Stomach (tissue), 19 donors: ENCODE data around the gene PPP4R3C. TPM values are rescaled to one million over a fixed set of nuclear protein-coding genes. Genes with fewer than 3 reads are reported as not detected.
"Not testable (repeated sequence)": the region's sequence is repeated elsewhere in the genome, so short reads cannot be mapped to it uniquely, and the experiment has no call there.

Experiments
- DNase-seq, 2 donors: peaks; one replicate each; pipeline versions ENCODE4 v3.0.0 to v3.0.0-alpha.2; 2013 to 2019
- H3K27ac ChIP-seq, 5 donors: fragments of 200-600 bp in 4 of 5; sonication (generic) in 4 of 5; one replicate each; pipeline ENCODE4 v1.5.1; 2013 to 2019; ENCODE audit warnings: mild to moderate bottlenecking in 1 of 5, moderate library complexity in 1 of 5
- H3K27me3 ChIP-seq, 3 donors: fragments of 200-600 bp; sonication (generic); one replicate each; pipeline ENCODE4 v1.5.1; 2017 to 2019; ENCODE audit warnings: mixed run types in 1 of 3
- H3K36me3 ChIP-seq, 4 donors: fragments of 200-600 bp; sonication (generic); 1 replicate in 3 of 4; 2 replicates in 1 of 4; pipeline ENCODE4 v1.5.1; 2016 to 2019
- H3K4me1 ChIP-seq, 4 donors: fragments of 200-600 bp; sonication (generic); one replicate each; pipeline ENCODE4 v1.5.1; 2016 to 2019
- H3K4me3 ChIP-seq, 4 donors: fragments of 200-600 bp; sonication (generic) in 3 of 4; one replicate each; pipeline ENCODE4 v1.5.1; 2016 to 2019; ENCODE audit warnings: mild to moderate bottlenecking in 1 of 4
- H3K9me3 ChIP-seq, 4 donors: fragments of 200-600 bp; sonication (generic); one replicate each; pipeline ENCODE4 v1.5.1; 2016 to 2019
- EP300 ChIP-seq: sonication (generic); formaldehyde crosslinking; IDR thresholded peaks from one replicate; pipeline ENCODE4 v1.6.1; 2017; ENCODE audit warnings: antibody characterized with exemption
- POLR2A ChIP-seq, 4 donors: fragments of 450-650 bp; IDR thresholded peaks; one replicate each; pipeline ENCODE4 v1.6.1; 2016; ENCODE audit warnings: antibody characterized with exemption in 4 of 4, control low read depth in 2 of 4, mild to moderate bottlenecking in 1 of 4, moderate library complexity in 1 of 4
- POLR2AphosphoS5 ChIP-seq, 3 donors: sonication (generic); formaldehyde crosslinking; IDR thresholded peaks; one replicate each; pipeline ENCODE4 v1.6.1; 2016; ENCODE audit warnings: antibody characterized with exemption in 3 of 3
- WGBS, 5 donors: extraction: QIAGEN DNeasy Blood & Tissue Kit in 3 of 5; methylation state at CpG; one replicate each; pipeline versions ENCODE4 v1.1.5 to v1.1.7; 2013 to 2018; 5-methylcytosine and 5-hydroxymethylcytosine counted together
- intact Hi-C: fragments of 100-400 bp; cut with DNase I; formaldehyde crosslinking; loops from one replicate; pipeline ENCODE4 v1.15.1; 2023; ENCODE audit warnings: low total_unique reads
- long read RNA-seq, 10 donors: transcript quantifications; one replicate each; lab custom pipeline, GENCODE V29; 2026
- polyA plus RNA-seq, 3 donors: library from polyadenylated mRNA; stranded (reverse); fragments of 200-250 nt; gene quantifications; one replicate each; pipeline ENCODE4 v1.2.3, GENCODE V29; 2013
- total RNA-seq, 5 donors: library from RNA; depleted of rRNA; stranded (reverse); fragments of >200 nt; gene quantifications; one replicate each; pipeline versions ENCODE4 v1.1.0 to v1.2.3, GENCODE V29; 2014 to 2016
- TF ChIP-seq, protein P1 (sequence below), 7 experiments: fragments of 450-650 bp in 4 of 7; fragments of 200-600 bp in 3 of 7; sonication (generic) in 3 of 7; IDR thresholded peaks; one replicate each; pipeline ENCODE4 v1.5.1; 2016 to 2019; ENCODE audit warnings: antibody characterized with exemption in 7 of 7, control low read depth in 2 of 7, mild to moderate bottlenecking in 1 of 7
- donor health status: healthy with polysubstance abuse.
- donor health status: Bipolar disorder and iron deficiency.
- donor health status: healthy.

Gene PPP4R3C
- total RNA-seq, result not detected
- not detected for polyA plus RNA-seq
- long read RNA-seq, donor 1, result 0 reads
- long read RNA-seq, donor 2, result 0 reads
- long read RNA-seq, donor 3, result 0 reads
- long read RNA-seq, donor 4, result 0 reads
- long read RNA-seq, donor 5, partial matches to known transcripts, result 0 of 2 reads
- long read RNA-seq, donor 5, other reads (novel, unspliced or antisense), result 0 of 2 reads
- long read RNA-seq, donor 6, result 0 reads
- long read RNA-seq, donor 7, result 0 reads
- long read RNA-seq, donor 8, result 0 reads
- long read RNA-seq, donor 9, result 0 reads
- long read RNA-seq, donor 10, result 0 reads

DNA sequence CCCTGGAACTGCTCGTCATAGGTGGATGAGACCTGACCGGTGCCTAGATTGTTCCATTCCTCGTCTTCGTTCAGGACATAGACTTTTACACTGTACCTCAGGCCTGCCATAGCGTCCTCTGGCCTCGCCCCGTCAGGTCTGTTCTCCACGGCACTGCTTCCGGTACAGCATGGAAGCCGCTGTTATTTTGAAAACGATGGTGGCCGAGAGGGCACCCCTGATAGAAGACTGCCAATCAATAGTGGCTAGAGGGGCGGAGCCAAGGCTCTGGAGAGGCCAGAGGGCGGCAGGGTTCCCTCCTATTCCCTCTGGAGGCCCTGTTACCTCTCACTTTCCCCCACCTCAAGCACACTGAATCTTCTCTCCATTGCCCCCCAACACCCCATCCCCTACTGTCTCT lies at the start of gene PPP4R3C:
PPP4R3C (minus strand) TSS at position 155 of the 400 bp plus-strand sequence; CDS start at position 110, 45 bp downstream.
- WGBS, 5 donors, result 80 to 95% (median 90%) methylated on average over 14 of the region's 14 CpGs
- peaks cover 0 to 8% (median 0%) of the 10 kb centered on the region in 4 donors for H3K9me3 ChIP-seq
- intact Hi-C loops, result no loop called here
- TF ChIP-seq POLR2A (IDR thresholded peaks at IDR 0.05) (no peak), POLR2AphosphoS5 (IDR thresholded peaks at IDR 0.05) (no peak), EP300 (no peak)
- TF ChIP-seq, protein P1, sequence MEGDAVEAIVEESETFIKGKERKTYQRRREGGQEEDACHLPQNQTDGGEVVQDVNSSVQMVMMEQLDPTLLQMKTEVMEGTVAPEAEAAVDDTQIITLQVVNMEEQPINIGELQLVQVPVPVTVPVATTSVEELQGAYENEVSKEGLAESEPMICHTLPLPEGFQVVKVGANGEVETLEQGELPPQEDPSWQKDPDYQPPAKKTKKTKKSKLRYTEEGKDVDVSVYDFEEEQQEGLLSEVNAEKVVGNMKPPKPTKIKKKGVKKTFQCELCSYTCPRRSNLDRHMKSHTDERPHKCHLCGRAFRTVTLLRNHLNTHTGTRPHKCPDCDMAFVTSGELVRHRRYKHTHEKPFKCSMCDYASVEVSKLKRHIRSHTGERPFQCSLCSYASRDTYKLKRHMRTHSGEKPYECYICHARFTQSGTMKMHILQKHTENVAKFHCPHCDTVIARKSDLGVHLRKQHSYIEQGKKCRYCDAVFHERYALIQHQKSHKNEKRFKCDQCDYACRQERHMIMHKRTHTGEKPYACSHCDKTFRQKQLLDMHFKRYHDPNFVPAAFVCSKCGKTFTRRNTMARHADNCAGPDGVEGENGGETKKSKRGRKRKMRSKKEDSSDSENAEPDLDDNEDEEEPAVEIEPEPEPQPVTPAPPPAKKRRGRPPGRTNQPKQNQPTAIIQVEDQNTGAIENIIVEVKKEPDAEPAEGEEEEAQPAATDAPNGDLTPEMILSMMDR (IDR thresholded peaks at IDR 0.05), result no peak
- H3K4me3 ChIP-seq, result no peak within 1 kb of the TSS
- H3K27me3 ChIP-seq, result no peaks in the 10 kb centered on the region
- H3K4me1 ChIP-seq, result no peaks in the 10 kb centered on the region
- no peak for DNase-seq
- H3K27ac ChIP-seq, result no peak within 1 kb of the TSS
- no peaks in the 10 kb centered on the region for H3K36me3 ChIP-seq

DNA sequence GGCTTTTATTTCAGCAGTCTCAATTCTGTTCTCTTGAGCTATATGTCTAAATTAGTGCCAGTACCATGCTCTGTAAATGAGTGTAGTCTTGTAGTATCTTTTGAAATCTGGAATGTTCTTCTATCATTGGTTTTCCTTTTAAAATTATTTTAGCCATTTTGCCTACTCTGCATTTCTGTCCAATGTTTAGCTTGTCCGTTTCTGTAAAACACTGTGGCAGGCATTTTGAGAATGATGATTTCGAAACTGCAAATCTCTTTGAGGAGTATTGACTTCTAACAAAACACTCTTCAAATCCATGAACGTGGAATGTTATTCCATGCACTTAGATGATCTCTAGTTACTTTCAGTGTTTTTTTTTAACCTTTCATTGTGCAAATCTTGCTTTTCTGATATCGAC lies 28.3 kb upstream of the PPP4R3C start:
- no peak for TF ChIP-seq EP300
- TF ChIP-seq POLR2AphosphoS5 (IDR thresholded peaks at IDR 0.05), result no peak
- TF ChIP-seq, protein P1 (IDR thresholded peaks at IDR 0.05), result no peak
- no peak for TF ChIP-seq POLR2A (IDR thresholded peaks at IDR 0.05)
- H3K36me3 ChIP-seq, result no peaks in the 10 kb centered on the region
- no peak overlapping the region for H3K4me3 ChIP-seq
- H3K9me3 ChIP-seq, result no peaks in the 10 kb centered on the region
- H3K27ac ChIP-seq, result no peak overlapping the region
- 66 to 79% (median 69%) methylated on average over 4 of the region's 4 CpGs for WGBS, 5 donors
- no peak for DNase-seq
- intact Hi-C loops, result no loop called here
- H3K4me1 ChIP-seq, result no peaks in the 10 kb centered on the region
- H3K27me3 ChIP-seq, result no peaks in the 10 kb centered on the region

DNA sequence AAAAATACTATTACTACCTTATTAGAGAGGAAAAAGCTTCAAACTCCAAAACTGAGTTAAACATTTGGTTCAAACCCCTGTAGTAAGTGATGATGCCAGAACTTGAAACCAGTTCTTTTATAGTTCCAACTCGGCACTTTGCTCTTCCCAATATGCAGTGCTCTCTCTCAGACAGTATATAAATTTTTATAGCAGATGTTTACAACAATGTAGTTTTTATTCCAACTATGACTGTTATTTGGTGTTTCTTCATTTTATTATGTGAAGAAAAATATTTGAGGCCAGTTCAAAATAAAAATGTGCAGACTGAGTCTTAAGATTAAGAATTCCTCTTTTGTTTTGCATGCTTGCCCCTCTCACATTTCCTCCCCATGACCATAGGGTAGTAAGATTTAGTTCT lies 2.9 kb upstream of the PPP4R3C start:
- no peak for DNase-seq
- H3K4me1 ChIP-seq, result no peaks in the 10 kb centered on the region
- WGBS, 5 donors, result 50 to 74% (median 52%) methylated on average over 1 of the region's 1 CpG
- no peaks in the 10 kb centered on the region for H3K27me3 ChIP-seq
- H3K27ac ChIP-seq, result no peak overlapping the region
- intact Hi-C loops, result no loop called here
- TF ChIP-seq POLR2AphosphoS5 (IDR thresholded peaks at IDR 0.05), result no peak
- TF ChIP-seq, protein P1 (IDR thresholded peaks at IDR 0.05), result no peak
- TF ChIP-seq POLR2A (IDR thresholded peaks at IDR 0.05), result no peak
- no peak for TF ChIP-seq EP300
- H3K4me3 ChIP-seq, result no peak overlapping the region
- no peaks in the 10 kb centered on the region for H3K36me3 ChIP-seq
- H3K9me3 ChIP-seq, result no peaks in the 10 kb centered on the region

DNA sequence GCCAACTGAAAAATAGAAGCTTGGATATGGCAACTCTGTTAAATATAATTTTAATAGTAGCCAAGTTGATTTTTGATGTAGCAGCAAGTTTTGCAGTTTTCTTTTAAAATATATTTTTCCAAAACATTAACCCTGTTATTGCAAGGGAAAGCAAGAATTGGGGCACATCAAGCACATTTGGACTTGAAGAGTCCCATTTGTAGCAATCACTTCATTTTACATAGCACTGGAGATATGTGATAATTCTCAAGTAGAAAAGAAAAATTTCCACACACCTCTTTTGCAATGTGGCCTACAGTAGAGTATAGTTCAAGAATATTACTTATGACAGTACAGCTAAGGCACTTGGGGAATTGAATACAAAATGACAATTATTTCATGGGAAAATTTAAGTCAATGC lies 1.9 kb upstream of the PPP4R3C start:
- H3K4me3 ChIP-seq, result no peak overlapping the region
- H3K4me1 ChIP-seq, result no peaks in the 10 kb centered on the region
- no peaks in the 10 kb centered on the region for H3K27me3 ChIP-seq
- TF ChIP-seq EP300, result no peak
- no peak overlapping the region for H3K27ac ChIP-seq
- no peaks in the 10 kb centered on the region for H3K36me3 ChIP-seq
- intact Hi-C loops, result no loop called here
- H3K9me3 ChIP-seq, result no peaks in the 10 kb centered on the region
- no peak for DNase-seq

DNA sequence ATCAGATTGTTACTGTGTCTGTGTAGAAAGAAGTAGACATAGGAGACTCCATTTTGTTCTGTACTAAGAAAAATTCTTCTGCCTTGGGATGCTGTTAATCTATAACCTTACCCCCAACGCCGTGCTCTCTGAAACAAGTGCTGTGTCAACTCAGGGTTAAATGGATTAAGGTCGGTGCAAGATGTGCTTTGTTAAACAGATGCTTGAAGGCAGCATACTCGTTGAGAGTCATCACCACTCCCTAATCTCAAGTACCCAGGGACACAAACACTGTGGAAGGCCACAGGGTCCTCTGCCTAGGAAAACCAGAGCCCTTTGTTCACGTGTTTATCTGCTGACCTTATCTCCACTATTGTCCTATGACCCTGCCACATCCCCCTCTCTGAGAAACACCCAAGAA lies 4.0 kb downstream of the PPP4R3C start:
- WGBS, 5 donors, result 41 to 71% (median 65%) methylated on average over 1 to 5 of the region's 5 CpGs
- intact Hi-C loops, H3K27me3 ChIP-seq: not testable (repeated sequence)

DNA sequence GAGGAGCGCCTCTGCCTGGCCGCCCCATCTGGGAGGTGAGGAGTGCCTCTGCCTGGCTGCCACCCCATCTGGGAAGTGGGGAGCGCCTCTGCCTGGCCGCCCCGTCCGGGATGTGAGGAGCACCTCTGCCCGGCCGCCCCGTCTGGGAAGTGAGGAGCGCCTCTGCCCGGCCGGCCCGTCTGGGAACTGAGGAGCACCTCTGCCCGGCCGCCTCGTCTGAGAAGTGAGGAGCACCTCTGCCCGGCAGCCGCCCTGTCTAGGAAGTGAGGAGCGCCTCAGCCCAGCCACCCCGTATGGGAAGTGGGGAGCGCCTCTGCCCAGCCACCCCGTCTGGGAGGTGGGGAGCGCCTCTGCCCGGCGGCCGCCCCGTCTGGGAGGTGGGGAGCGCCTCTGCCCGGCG lies 4.6 kb downstream of the PPP4R3C start:
- H3K27ac ChIP-seq, H3K4me1 ChIP-seq, DNase-seq, H3K27me3 ChIP-seq, H3K4me3 ChIP-seq, H3K36me3 ChIP-seq, intact Hi-C loops: not testable (repeated sequence)
- 89 to 98% (median 90%) methylated on average over 15 to 30 of the region's 30 CpGs; no CpG with 5 or more reads in 1 of the 5 donors for WGBS, 5 donors
- H3K9me3 ChIP-seq, result peaks cover 0 to 12% (median 0%) of the 10 kb centered on the region in 4 donors

More for the DNA sequence above, 4.0 kb downstream of the PPP4R3C start:
- H3K36me3 ChIP-seq, H3K27ac ChIP-seq, H3K4me1 ChIP-seq, H3K4me3 ChIP-seq, DNase-seq: not testable (repeated sequence)
- H3K9me3 ChIP-seq, result peaks cover 0 to 12% (median 0%) of the 10 kb centered on the region in 4 donors
